ENCODE measurements around the gene PLXDC2.

PLXDC2 gene

DNA sequence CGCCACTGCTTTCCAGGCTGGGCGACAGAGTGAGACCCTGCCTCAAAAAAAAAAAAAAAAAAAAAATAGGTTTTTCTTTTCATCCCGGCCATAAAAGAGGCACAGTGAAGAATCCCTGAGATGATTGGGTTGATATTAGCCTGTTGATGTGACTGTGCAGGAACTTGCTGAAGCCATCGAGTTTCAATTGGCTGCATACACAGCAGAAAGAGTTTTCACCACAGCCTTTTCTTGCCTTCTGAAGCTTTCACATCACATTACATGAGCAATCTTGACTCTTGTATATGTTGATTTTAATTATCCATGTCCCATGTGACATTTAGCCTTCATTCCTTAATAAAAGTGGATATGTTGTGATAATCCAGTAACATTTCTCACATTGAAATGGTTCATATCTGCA, 14.9 kb upstream of the PLXDC2 start:
- CTCF ChIA-PET = no interaction called here
- no peak for TF ChIP-seq ZNF426 (tag by site-specific recombination; IDR thresholded peaks at IDR 0.05)
- no peak for TF ChIP-seq ZNF792 (tag by site-specific recombination; IDR thresholded peaks at IDR 0.05)
- TF ChIP-seq, protein P1, sequence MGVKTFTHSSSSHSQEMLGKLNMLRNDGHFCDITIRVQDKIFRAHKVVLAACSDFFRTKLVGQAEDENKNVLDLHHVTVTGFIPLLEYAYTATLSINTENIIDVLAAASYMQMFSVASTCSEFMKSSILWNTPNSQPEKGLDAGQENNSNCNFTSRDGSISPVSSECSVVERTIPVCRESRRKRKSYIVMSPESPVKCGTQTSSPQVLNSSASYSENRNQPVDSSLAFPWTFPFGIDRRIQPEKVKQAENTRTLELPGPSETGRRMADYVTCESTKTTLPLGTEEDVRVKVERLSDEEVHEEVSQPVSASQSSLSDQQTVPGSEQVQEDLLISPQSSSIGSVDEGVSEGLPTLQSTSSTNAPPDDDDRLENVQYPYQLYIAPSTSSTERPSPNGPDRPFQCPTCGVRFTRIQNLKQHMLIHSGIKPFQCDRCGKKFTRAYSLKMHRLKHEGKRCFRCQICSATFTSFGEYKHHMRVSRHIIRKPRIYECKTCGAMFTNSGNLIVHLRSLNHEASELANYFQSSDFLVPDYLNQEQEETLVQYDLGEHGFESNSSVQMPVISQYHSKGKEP (tag by site-specific recombination; IDR thresholded peaks at IDR 0.05) = no peak
- TF ChIP-seq ZNF658 (tag by site-specific recombination; IDR thresholded peaks at IDR 0.05) = no peak
- TF ChIP-seq, protein P2, sequence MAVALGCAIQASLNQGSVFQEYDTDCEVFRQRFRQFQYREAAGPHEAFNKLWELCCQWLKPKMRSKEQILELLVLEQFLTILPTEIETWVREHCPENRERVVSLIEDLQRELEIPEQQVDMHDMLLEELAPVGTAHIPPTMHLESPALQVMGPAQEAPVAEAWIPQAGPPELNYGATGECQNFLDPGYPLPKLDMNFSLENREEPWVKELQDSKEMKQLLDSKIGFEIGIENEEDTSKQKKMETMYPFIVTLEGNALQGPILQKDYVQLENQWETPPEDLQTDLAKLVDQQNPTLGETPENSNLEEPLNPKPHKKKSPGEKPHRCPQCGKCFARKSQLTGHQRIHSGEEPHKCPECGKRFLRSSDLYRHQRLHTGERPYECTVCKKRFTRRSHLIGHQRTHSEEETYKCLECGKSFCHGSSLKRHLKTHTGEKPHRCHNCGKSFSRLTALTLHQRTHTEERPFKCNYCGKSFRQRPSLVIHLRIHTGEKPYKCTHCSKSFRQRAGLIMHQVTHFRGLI (tag by site-specific recombination; IDR thresholded peaks at IDR 0.05) = no peak
- no peak for TF ChIP-seq ZFP3 (tag by site-specific recombination; IDR thresholded peaks at IDR 0.05; ENCODE audit: low read depth)
- no peak for TF ChIP-seq ZNF660 (tag by site-specific recombination; IDR thresholded peaks at IDR 0.05)
- no peak for TF ChIP-seq SALL2 (tag by site-specific recombination; IDR thresholded peaks at IDR 0.05; ENCODE audit: borderline replicate concordance)
- TF ChIP-seq ZNF366 (tag by site-specific recombination; conservative IDR thresholded peaks at IDR 0.05) = no peak
- no peak for TF ChIP-seq KLF10 (tag by site-specific recombination; IDR thresholded peaks at IDR 0.05)
- TF ChIP-seq OVOL3 (tag by site-specific recombination; IDR thresholded peaks at IDR 0.05) = no peak
- no peak for TF ChIP-seq ZNF514 (tag by site-specific recombination; IDR thresholded peaks at IDR 0.05)
- no peak for TF ChIP-seq ZNF555 (tag by site-specific recombination; conservative IDR thresholded peaks at IDR 0.05)
- no peak for TF ChIP-seq ZNF114 (tag by site-specific recombination; IDR thresholded peaks at IDR 0.05)
- TF ChIP-seq ZNF354C (tag by site-specific recombination; IDR thresholded peaks at IDR 0.05; ENCODE audit: borderline replicate concordance, low read depth) = no peak
- POLR2A ChIA-PET = no interaction called here
- H3K27ac ChIP-seq (ENCODE audit: extremely low read depth, low read depth, low read length) = no peak overlapping the region
- H3K4me3 ChIP-seq (ENCODE audit: low read depth, low read length) = no peak overlapping the region
- no peaks in the 10 kb centered on the region for H3K36me3 ChIP-seq (ENCODE audit: control insufficient read depth in 2 of 2, insufficient read depth in 1 of 2, low read length in 2 of 2)
- no peaks in the 10 kb centered on the region for H3K4me1 ChIP-seq (ENCODE audit: control insufficient read depth, insufficient read depth, low read length)
- H3K9me3 ChIP-seq (ENCODE audit: control insufficient read depth, insufficient read depth, low read depth, low read length) = no peaks in the 10 kb centered on the region; the same call in 1 of the 2 replicates

DNA sequence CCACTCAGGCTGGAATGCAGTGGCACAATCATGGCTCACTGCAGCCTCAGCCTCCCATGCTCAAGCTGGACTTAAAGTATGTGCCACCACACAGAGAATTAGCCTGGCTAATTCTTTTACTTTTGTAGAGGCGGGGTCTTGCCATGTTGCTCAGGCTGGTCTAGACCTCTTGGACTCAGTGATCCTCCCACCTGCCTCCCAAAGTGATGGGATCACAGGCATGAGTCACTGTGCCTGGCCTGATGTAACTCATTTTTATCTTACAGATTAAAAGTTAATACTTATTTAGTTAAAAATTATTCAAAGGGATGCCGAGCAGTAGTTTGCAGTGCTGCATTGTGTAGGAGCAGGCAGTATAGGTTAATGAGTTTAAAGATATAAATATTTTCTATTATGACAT, 12.6 kb upstream of the PLXDC2 start:
- H3K27ac ChIP-seq (ENCODE audit: extremely low read depth, low read depth, low read length) = no peak overlapping the region
- no peak overlapping the region for H3K4me3 ChIP-seq (ENCODE audit: low read depth, low read length)
- no peaks in the 10 kb centered on the region for H3K4me1 ChIP-seq (ENCODE audit: control insufficient read depth, insufficient read depth, low read length)
- H3K36me3 ChIP-seq (ENCODE audit: control insufficient read depth in 2 of 2, insufficient read depth in 1 of 2, low read length in 2 of 2) = no peaks in the 10 kb centered on the region
- peaks cover 3% of the 10 kb centered on the region; the same call in 1 of the 2 replicates for H3K9me3 ChIP-seq (ENCODE audit: control insufficient read depth, insufficient read depth, low read depth, low read length)
- ChIA-PET CTCF (no interaction called here), POLR2A (no interaction called here)
- no peak for TF ChIP-seq ZNF202 (tag by site-specific recombination; IDR thresholded peaks at IDR 0.05; ENCODE audit: borderline replicate concordance)
- TF ChIP-seq, protein P3, sequence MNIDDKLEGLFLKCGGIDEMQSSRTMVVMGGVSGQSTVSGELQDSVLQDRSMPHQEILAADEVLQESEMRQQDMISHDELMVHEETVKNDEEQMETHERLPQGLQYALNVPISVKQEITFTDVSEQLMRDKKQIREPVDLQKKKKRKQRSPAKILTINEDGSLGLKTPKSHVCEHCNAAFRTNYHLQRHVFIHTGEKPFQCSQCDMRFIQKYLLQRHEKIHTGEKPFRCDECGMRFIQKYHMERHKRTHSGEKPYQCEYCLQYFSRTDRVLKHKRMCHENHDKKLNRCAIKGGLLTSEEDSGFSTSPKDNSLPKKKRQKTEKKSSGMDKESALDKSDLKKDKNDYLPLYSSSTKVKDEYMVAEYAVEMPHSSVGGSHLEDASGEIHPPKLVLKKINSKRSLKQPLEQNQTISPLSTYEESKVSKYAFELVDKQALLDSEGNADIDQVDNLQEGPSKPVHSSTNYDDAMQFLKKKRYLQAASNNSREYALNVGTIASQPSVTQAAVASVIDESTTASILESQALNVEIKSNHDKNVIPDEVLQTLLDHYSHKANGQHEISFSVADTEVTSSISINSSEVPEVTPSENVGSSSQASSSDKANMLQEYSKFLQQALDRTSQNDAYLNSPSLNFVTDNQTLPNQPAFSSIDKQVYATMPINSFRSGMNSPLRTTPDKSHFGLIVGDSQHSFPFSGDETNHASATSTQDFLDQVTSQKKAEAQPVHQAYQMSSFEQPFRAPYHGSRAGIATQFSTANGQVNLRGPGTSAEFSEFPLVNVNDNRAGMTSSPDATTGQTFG (tag by site-specific recombination; IDR thresholded peaks at IDR 0.05; ENCODE audit: borderline replicate concordance) = no peak
- TF ChIP-seq, protein P4, sequence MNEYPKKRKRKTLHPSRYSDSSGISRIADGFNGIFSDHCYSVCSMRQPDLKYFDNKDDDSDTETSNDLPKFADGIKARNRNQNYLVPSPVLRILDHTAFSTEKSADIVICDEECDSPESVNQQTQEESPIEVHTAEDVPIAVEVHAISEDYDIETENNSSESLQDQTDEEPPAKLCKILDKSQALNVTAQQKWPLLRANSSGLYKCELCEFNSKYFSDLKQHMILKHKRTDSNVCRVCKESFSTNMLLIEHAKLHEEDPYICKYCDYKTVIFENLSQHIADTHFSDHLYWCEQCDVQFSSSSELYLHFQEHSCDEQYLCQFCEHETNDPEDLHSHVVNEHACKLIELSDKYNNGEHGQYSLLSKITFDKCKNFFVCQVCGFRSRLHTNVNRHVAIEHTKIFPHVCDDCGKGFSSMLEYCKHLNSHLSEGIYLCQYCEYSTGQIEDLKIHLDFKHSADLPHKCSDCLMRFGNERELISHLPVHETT (tag by site-specific recombination; IDR thresholded peaks at IDR 0.05) = no peak
